Measurements from ENCODE around the gene IMMT. TPM values are rescaled to one million over a fixed set of nuclear protein-coding genes. Genes with fewer than 3 reads are reported as not detected.

IMMT gene
- total and polyA plus RNA-seq, 2 of the 8 experiments (the other 6 are each of a cell fraction or from before 2014, with no cell fraction given), result 37.7 to 103 TPM

DNA sequence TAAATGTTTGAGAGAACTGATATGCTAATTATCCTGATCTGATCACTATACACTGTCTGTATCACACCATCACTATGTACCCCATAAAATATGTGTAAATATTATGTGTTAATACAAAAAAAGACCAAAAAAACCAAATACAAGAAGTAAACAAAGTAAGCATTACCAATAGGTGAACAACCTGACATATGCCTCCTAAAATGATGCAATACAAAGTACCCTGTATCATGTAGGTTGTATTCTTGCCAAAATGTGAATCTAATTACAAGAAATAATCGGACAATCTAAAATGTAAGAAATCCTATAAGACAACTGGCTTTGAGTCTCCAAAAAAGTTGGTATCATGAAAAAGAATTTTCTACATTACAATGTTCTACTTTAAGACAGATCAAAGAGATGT, 97.3 kb downstream of the IMMT start (continued):
- no peak for TF ChIP-seq SAP30 (IDR thresholded peaks at IDR 0.05; ENCODE audit: insufficient read depth, insufficient replicate concordance, low read length)
- TF ChIP-seq, protein P1, sequence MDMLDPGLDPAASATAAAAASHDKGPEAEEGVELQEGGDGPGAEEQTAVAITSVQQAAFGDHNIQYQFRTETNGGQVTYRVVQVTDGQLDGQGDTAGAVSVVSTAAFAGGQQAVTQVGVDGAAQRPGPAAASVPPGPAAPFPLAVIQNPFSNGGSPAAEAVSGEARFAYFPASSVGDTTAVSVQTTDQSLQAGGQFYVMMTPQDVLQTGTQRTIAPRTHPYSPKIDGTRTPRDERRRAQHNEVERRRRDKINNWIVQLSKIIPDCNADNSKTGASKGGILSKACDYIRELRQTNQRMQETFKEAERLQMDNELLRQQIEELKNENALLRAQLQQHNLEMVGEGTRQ (IDR thresholded peaks at IDR 0.05; ENCODE audit: low read length), result no peak

Measured in H1 (cell line).